SK-N-SH treated with all-trans-retinoic acid at 6 μM for 48 hours (cell line): ENCODE measurements around the gene PSPH.

Experiments
- ATAC-seq: fragments of 200-7000 bp; cut with Tn5 transposase; 3 replicates; pipeline ENCODE4 v1.9.1; 2020; ENCODE audit warnings: mild to moderate bottlenecking, moderate library complexity
- ARNTL ChIP-seq: fragments of 450-650 bp; formaldehyde crosslinking; IDR thresholded peaks from 2 replicates; pipeline ENCODE4 v1.5.0; 2020; ENCODE audit warnings: low read depth, mild to moderate bottlenecking, moderate library complexity, borderline replicate concordance
- CREB5 ChIP-seq: fragments of 250-450 bp; sonication (Bioruptor Pico); IDR thresholded peaks from 2 replicates; pipeline ENCODE4 v1.5.1; 2020; ENCODE audit warnings: low read depth, mild to moderate bottlenecking, moderate library complexity
- CSDC2 ChIP-seq: fragments of 250-450 bp; sonication (Bioruptor Pico); IDR thresholded peaks from 2 replicates; pipeline ENCODE4 v1.5.0; 2020; ENCODE audit warnings: mild to moderate bottlenecking, moderate library complexity
- CSRNP3 ChIP-seq: fragments of 250-450 bp; sonication (Bioruptor Pico); IDR thresholded peaks from 2 replicates; pipeline ENCODE4 v1.5.1; 2021; ENCODE audit warnings: mild to moderate bottlenecking, moderate library complexity
- ESRRG ChIP-seq: fragments of 250-450 bp; sonication (Bioruptor Pico); IDR thresholded peaks from 2 replicates; pipeline ENCODE4 v1.6.1; 2021; ENCODE audit warnings: mild to moderate bottlenecking
- GLIS3 ChIP-seq: fragments of 250-450 bp; sonication (Bioruptor Pico); IDR thresholded peaks from 2 replicates; pipeline ENCODE4 v1.5.0; 2020; ENCODE audit warnings: mild to moderate bottlenecking, moderate library complexity
- ISL1 ChIP-seq: fragments of 250-450 bp; sonication (Bioruptor Pico); IDR thresholded peaks from 2 replicates; pipeline ENCODE4 v2.1.2; 2022; ENCODE audit warnings: mild to moderate bottlenecking, moderate library complexity
- OSR1 ChIP-seq: fragments of 250-450 bp; sonication (Bioruptor Pico); IDR thresholded peaks from 2 replicates; pipeline ENCODE4 v1.8.0; 2022; ENCODE audit warnings: moderate library complexity, mild to moderate bottlenecking, inconsistent platforms
- PATZ1 ChIP-seq: fragments of 250-450 bp; sonication (Bioruptor Pico); IDR thresholded peaks from 2 replicates; pipeline ENCODE4 v1.8.0; 2020; ENCODE audit warnings: mild to moderate bottlenecking, moderate library complexity, borderline replicate concordance
- POU6F1 ChIP-seq: fragments of 250-450 bp; sonication (Bioruptor Pico); IDR thresholded peaks from 2 replicates; pipeline ENCODE4 v1.8.0; 2021; ENCODE audit warnings: low read depth, mild to moderate bottlenecking, moderate library complexity, borderline replicate concordance
- PPARA ChIP-seq: fragments of 250-450 bp; sonication (Bioruptor Pico); IDR thresholded peaks from 2 replicates; pipeline ENCODE4 v1.5.0; 2020; ENCODE audit warnings: mild to moderate bottlenecking, borderline replicate concordance
- RARB ChIP-seq: fragments of 250-450 bp; sonication (Bioruptor Pico); IDR thresholded peaks from 2 replicates; pipeline ENCODE4 v1.8.0; 2021; ENCODE audit warnings: mild to moderate bottlenecking, moderate library complexity
- SNAI2 ChIP-seq: fragments of 250-450 bp; sonication (Bioruptor Pico); IDR thresholded peaks from 2 replicates; pipeline ENCODE4 v1.5.0; 2020; ENCODE audit warnings: mild to moderate bottlenecking, moderate library complexity
- TCF4 ChIP-seq: fragments of 250-450 bp; sonication (Bioruptor Pico); IDR thresholded peaks from 2 replicates; pipeline ENCODE4 v1.8.0; 2021; ENCODE audit warnings: mild to moderate bottlenecking, moderate library complexity, borderline replicate concordance
- TOX ChIP-seq: fragments of 250-450 bp; sonication (Bioruptor Pico); IDR thresholded peaks from 2 replicates; pipeline ENCODE4 v1.8.0; 2021; ENCODE audit warnings: mild to moderate bottlenecking, moderate library complexity, borderline replicate concordance
- ZC3H10 ChIP-seq: fragments of 250-450 bp; sonication (Bioruptor Pico); IDR thresholded peaks from 2 replicates; pipeline ENCODE4 v1.5.1; 2021; ENCODE audit warnings: mild to moderate bottlenecking, moderate library complexity
- ZFP3 ChIP-seq: fragments of 250-450 bp; sonication (Bioruptor Pico); IDR thresholded peaks from 2 replicates; pipeline ENCODE4 v1.5.0; 2020; ENCODE audit warnings: mild to moderate bottlenecking, moderate library complexity
- ZFP30 ChIP-seq: fragments of 450-650 bp; formaldehyde crosslinking; IDR thresholded peaks from 2 replicates; pipeline ENCODE4 v1.5.0; 2022; ENCODE audit warnings: mild to moderate bottlenecking, moderate library complexity
- ZNF565 ChIP-seq: fragments of 450-650 bp; formaldehyde crosslinking; conservative IDR thresholded peaks from 2 replicates; pipeline ENCODE4 v1.5.0; 2020; ENCODE audit warnings: low read depth, mild to moderate bottlenecking, moderate library complexity
- ZNF70 ChIP-seq: fragments of 450-650 bp; formaldehyde crosslinking; IDR thresholded peaks from 2 replicates; pipeline ENCODE4 v1.5.0; 2020; ENCODE audit warnings: mild to moderate bottlenecking, moderate library complexity
- ZNF8 ChIP-seq: fragments of 450-650 bp; formaldehyde crosslinking; IDR thresholded peaks from 2 replicates; pipeline ENCODE4 v1.5.0; 2020; ENCODE audit warnings: mild to moderate bottlenecking, moderate library complexity

PSPH gene

GRCh38 chr7:55970978-55971377, 80.3 kb downstream of the PSPH start:
- TF ChIP-seq ZNF70 (CRISPR knock-in tag) (no peak), ZNF565 (CRISPR knock-in tag) (no peak), ARNTL (CRISPR knock-in tag) (no peak), ZNF8 (CRISPR knock-in tag) (no peak), TCF4 (no peak), GLIS3 (CRISPR knock-in tag) (no peak), RARB (CRISPR knock-in tag) (no peak), ZC3H10 (CRISPR knock-in tag) (no peak), PATZ1 (no peak), ESRRG (no peak), CREB5 (no peak), TOX (no peak), POU6F1 (CRISPR knock-in tag) (no peak), SNAI2 (no peak), ISL1 (CRISPR knock-in tag) (no peak), ZFP3 (CRISPR knock-in tag) (no peak)
- TF ChIP-seq, all 23 proteins: peak for 0
- ATAC-seq: no peak

- TF ChIP-seq PPARA (CRISPR knock-in tag): no peak
- no peak for TF ChIP-seq ESRRG
- TF ChIP-seq CREB5: no peak
- TF ChIP-seq TOX: no peak
- no peak for TF ChIP-seq RARB (CRISPR knock-in tag)
- no peak for TF ChIP-seq TCF4
- no peak for TF ChIP-seq GLIS3 (CRISPR knock-in tag)
- TF ChIP-seq ISL1 (CRISPR knock-in tag): no peak
- TF ChIP-seq ZC3H10 (CRISPR knock-in tag): no peak
- TF ChIP-seq ZFP3 (CRISPR knock-in tag): no peak
- no peak for TF ChIP-seq PATZ1
- no peak for TF ChIP-seq OSR1 (CRISPR knock-in tag)
- no peak for TF ChIP-seq POU6F1 (CRISPR knock-in tag)
- TF ChIP-seq ZNF565 (CRISPR knock-in tag): no peak
- TF ChIP-seq ZFP30 (CRISPR knock-in tag): no peak
- TF ChIP-seq CSRNP3 (CRISPR knock-in tag): no peak
- TF ChIP-seq CSDC2: no peak
- TF ChIP-seq, all 23 proteins: peak for 0
- ATAC-seq: no peak
These were observed 80.7 kb downstream of the PSPH start for GRCh38 chr7:55970561-55970960.
